ENCODE measurements around the gene PPARD. TPM values are rescaled to one million over a fixed set of nuclear protein-coding genes. Genes with fewer than 3 reads are reported as not detected.

The PPARD gene
- total RNA-seq, 2 donors from 2014 or later = 38.1 to 41.8 TPM

DNA sequence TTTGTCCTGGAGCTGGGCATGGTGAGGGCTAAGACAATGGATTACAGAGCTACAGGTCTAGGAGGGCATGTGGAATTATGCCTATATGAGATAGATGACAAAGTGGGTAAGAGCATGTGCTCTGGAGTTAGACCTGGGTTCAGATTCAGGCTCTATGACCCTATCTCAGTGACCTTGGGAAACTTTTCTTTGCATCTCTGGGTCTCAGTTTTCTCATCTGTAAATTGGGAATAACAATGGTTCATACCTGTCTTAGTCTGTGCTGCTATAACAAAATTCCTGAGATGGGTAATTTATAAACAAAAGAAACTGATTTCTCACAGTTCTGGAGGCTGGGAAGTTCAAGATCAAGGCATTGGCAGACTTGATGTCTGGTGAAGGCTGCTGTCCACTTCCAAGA, 30.3 kb downstream of the PPARD start:
- H3K36me3 ChIP-seq = no peaks in the 10 kb centered on the region
- H3K27me3 ChIP-seq = no peaks in the 10 kb centered on the region
- no peaks in the 10 kb centered on the region for H3K4me1 ChIP-seq
- no peak for DNase-seq
- no peak overlapping the region for H3K4me3 ChIP-seq
- no peaks in the 10 kb centered on the region for H3K9me3 ChIP-seq
- intact Hi-C loops (cut with DNase I) = no loop called here
- H3K27ac ChIP-seq = no peak overlapping the region
- H3K9ac ChIP-seq (ENCODE audit: low read depth in 2 of 2, low read length in 2 of 2) = no peak overlapping the region
- TF ChIP-seq, protein P1, sequence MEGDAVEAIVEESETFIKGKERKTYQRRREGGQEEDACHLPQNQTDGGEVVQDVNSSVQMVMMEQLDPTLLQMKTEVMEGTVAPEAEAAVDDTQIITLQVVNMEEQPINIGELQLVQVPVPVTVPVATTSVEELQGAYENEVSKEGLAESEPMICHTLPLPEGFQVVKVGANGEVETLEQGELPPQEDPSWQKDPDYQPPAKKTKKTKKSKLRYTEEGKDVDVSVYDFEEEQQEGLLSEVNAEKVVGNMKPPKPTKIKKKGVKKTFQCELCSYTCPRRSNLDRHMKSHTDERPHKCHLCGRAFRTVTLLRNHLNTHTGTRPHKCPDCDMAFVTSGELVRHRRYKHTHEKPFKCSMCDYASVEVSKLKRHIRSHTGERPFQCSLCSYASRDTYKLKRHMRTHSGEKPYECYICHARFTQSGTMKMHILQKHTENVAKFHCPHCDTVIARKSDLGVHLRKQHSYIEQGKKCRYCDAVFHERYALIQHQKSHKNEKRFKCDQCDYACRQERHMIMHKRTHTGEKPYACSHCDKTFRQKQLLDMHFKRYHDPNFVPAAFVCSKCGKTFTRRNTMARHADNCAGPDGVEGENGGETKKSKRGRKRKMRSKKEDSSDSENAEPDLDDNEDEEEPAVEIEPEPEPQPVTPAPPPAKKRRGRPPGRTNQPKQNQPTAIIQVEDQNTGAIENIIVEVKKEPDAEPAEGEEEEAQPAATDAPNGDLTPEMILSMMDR (IDR thresholded peaks at IDR 0.05) = no peak

DNA sequence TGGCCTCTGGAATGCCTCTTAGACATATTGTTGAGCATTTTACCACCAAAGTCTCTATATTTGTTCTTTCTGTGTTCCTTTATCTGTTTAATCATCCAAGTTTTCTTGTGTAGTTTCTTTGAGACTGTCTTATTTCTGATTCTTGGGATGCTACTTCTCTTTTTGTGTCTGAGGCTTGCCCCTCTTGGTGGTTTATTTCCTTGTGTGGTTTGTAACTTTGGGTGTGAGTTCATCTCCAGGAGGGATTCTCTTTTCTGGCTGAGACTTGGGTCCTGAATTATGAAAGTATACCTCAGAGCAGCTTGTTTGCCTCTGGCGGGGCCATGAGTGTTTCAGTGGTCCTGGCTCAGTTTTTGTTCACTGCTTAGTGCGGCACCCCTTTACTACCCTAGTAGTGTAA, 33.9 kb downstream of the PPARD start:
- Histone ChIP-seq H3K27me3 (no peaks in the 10 kb centered on the region), H3K9ac (ENCODE audit: low read depth in 2 of 2, low read length in 2 of 2) (no peak overlapping the region), H3K4me3 (no peak overlapping the region), H3K36me3 (no peaks in the 10 kb centered on the region), H3K27ac (no peak overlapping the region), H3K9me3 (no peaks in the 10 kb centered on the region), H3K4me1 (no peaks in the 10 kb centered on the region)
- TF ChIP-seq, protein P1 (IDR thresholded peaks at IDR 0.05) = no peak
- no peak for DNase-seq
- intact Hi-C loops (cut with DNase I) = no loop called here

DNA sequence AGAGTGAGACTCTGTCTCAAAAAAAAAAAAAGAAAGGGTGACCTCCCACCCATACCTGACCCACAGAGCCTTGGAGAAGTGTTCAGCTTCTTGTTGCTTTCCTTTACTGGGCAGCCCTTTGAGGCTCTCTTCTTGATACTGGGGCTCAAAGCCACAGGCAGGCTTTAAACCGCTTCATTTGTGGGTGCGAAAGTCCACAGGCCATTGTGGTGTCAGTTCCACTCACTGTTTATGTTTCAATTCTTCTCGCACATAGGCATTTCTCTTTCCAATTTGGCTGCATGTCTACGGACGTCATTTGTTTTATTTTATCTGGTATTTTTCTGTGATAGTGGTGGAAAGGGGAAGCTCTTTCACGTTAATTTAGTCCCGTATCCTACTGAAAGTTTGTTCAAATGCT, 34.6 kb downstream of the PPARD start:
- no peak for DNase-seq
- Histone ChIP-seq H3K9me3 (no peaks in the 10 kb centered on the region), H3K27me3 (no peaks in the 10 kb centered on the region), H3K36me3 (no peaks in the 10 kb centered on the region), H3K9ac (ENCODE audit: low read depth in 2 of 2, low read length in 2 of 2) (no peak overlapping the region), H3K4me3 (no peak overlapping the region), H3K27ac (no peak overlapping the region), H3K4me1 (no peaks in the 10 kb centered on the region)
- intact Hi-C loops (cut with DNase I) = no loop called here
- TF ChIP-seq, protein P1 (IDR thresholded peaks at IDR 0.05) = no peak

DNA sequence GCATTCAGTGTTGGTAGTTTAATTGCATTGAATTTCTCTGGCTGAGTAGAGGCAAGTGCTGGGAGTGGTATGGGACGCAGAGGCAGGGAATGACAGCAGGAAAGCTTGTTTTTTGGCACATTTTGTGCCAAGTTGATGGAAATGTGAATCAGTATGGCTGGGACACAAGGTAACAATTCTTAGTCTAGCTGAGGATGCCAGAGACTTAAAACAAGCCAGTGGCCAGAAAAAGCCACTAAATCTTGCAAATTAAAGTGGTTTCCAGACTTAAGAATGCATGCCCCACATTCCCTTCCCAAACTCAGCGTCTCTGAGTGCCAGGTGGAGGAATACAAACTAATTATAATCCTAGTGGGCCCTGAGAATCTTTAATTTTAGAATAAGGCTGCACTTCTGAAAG, 35.9 kb downstream of the PPARD start:
- TF ChIP-seq, protein P1 (IDR thresholded peaks at IDR 0.05) = no peak
- Histone ChIP-seq H3K27ac (no peak overlapping the region), H3K9me3 (no peaks in the 10 kb centered on the region), H3K9ac (ENCODE audit: low read depth in 2 of 2, low read length in 2 of 2) (no peak overlapping the region), H3K27me3 (no peaks in the 10 kb centered on the region), H3K4me1 (no peaks in the 10 kb centered on the region), H3K4me3 (no peak overlapping the region), H3K36me3 (no peaks in the 10 kb centered on the region)
- intact Hi-C loops (cut with DNase I) = no loop called here
- DNase-seq = no peak

DNA sequence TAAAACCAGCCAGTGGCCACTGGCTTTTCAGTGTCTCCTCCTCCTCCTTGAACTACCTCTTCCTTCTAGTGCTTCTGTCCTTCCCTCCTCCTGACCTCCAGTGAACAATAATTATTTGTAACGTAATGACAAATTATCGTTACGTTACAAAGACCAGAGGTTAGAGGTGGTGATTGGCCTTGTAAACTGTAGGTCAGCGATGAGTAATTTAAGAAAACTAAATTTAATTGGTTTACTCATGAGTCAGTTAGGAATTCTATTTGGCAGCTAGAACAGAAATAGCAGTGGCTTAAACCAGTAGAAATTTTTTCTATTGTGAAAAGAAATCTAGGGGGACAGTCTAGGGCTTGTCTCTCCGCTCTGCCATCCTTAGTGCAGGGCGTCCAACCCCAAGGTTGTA, 38.8 kb downstream of the PPARD start:
- no peaks in the 10 kb centered on the region for H3K27me3 ChIP-seq
- intact Hi-C loops (cut with DNase I) = no loop called here
- no peaks in the 10 kb centered on the region for H3K4me1 ChIP-seq
- H3K27ac ChIP-seq = no peak overlapping the region
- H3K9me3 ChIP-seq = no peaks in the 10 kb centered on the region
- no peak overlapping the region for H3K9ac ChIP-seq (ENCODE audit: low read depth in 2 of 2, low read length in 2 of 2)
- TF ChIP-seq, protein P1 (IDR thresholded peaks at IDR 0.05) = no peak
- H3K36me3 ChIP-seq = no peaks in the 10 kb centered on the region
- DNase-seq = no peak
- H3K4me3 ChIP-seq = no peak overlapping the region

DNA sequence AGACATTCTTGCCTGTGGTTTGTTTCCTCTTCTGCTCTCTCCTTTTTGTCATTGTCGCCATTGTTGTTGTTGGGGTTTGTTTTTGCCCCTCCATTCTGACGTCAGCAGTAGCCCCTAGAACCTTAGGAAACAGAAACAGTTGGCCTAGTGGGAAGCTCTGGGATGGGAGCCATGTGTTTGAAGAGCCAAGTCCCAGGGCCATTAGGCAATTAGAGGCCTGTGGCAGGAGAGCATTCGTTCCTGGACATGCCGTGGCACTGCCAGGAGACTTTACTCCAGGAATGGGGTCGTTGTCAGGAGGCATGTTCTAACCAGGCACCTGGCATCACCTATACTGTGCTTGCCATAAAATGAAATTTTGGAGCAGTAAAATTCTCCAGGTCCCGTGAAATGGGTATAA, 39.7 kb downstream of the PPARD start:
- no peak overlapping the region for H3K9ac ChIP-seq (ENCODE audit: low read depth in 2 of 2, low read length in 2 of 2)
- H3K4me3 ChIP-seq = no peak overlapping the region
- no peaks in the 10 kb centered on the region for H3K4me1 ChIP-seq
- no peaks in the 10 kb centered on the region for H3K36me3 ChIP-seq
- no peak for DNase-seq
- intact Hi-C loops (cut with DNase I) = no loop called here
- H3K27ac ChIP-seq = no peak overlapping the region
- H3K27me3 ChIP-seq = no peaks in the 10 kb centered on the region
- no peaks in the 10 kb centered on the region for H3K9me3 ChIP-seq
- TF ChIP-seq, protein P1 (IDR thresholded peaks at IDR 0.05) = no peak
